CD4-positive, alpha-beta T cell treated with Interleukin-21 for 1 hour (primary cell): ENCODE measurements around the gene ADAM17.

ENCODE experiments used
- DNase-seq: peaks from one replicate; pipeline ENCODE4 v3.0.0-alpha.2; 2020

The ADAM17 gene

GRCh38 chr2:9466147-9466683 is 89.4 kb downstream of the ADAM17 start:
- no peak for DNase-seq

GRCh38 chr2:9465170-9465569 is 90.5 kb downstream of the ADAM17 start:
- no peak for DNase-seq

- no peak for DNase-seq
Observed at GRCh38 chr2:9463698-9464034, 92.0 kb downstream of the ADAM17 start.

GRCh38 chr2:9462886-9463697 is 92.5 kb downstream of the ADAM17 start:
- DNase-seq: no peak

GRCh38 chr2:9462313-9462712 is 93.3 kb downstream of the ADAM17 start:
- no peak for DNase-seq

GRCh38 chr2:9461079-9461478 is 94.6 kb downstream of the ADAM17 start:
- DNase-seq: no peak

GRCh38 chr2:9460441-9461017 is 95.1 kb downstream of the ADAM17 start:
- no peak for DNase-seq

- DNase-seq: no peak
Observed at GRCh38 chr2:9451231-9451630, 104.4 kb downstream of the ADAM17 start.

- DNase-seq: no peak
Observed at GRCh38 chr2:9445089-9445488, 110.5 kb downstream of the ADAM17 start.

GRCh38 chr2:9443526-9443925 is 112.1 kb downstream of the ADAM17 start:
- DNase-seq: no peak

- no peak for DNase-seq
Observed at GRCh38 chr2:9441556-9441955, 114.1 kb downstream of the ADAM17 start.

GRCh38 chr2:9440058-9440727 is 115.4 kb downstream of the ADAM17 start:
- no peak for DNase-seq

- no peak for DNase-seq
Observed at GRCh38 chr2:9439536-9439935, 116.1 kb downstream of the ADAM17 start.
